Effector memory CD8-positive, alpha-beta T cell (primary cell): Measurements from ENCODE around the gene SELENOH.
"Not testable (repeated sequence)": the region's sequence is repeated elsewhere in the genome, so short reads cannot be mapped to it uniquely, and the experiment has no call there.

Source experiments
- ATAC-seq: fragments of 150-1000 bp; cut with Tn5 transposase; replicated peaks from 2 replicates; pipeline ENCODE4 v1.10.0; 2021; ENCODE audit warnings: mild to moderate bottlenecking, moderate library complexity
- DNase-seq, 3 experiments: peaks; one replicate each; pipeline ENCODE4 v3.0.0; 2021
- H3K27ac Mint-ChIP-seq, 2 donors: one replicate each; pipeline ENCODE4 v1.8.0; 2022; ENCODE audit warnings: mild to moderate bottlenecking in 2 of 2, mixed read lengths in 2 of 2, moderate library complexity in 2 of 2
- H3K27me3 Mint-ChIP-seq, 2 donors: one replicate each; pipeline ENCODE4 v1.8.0; 2022; ENCODE audit warnings: mixed read lengths in 2 of 2
- H3K36me3 Mint-ChIP-seq: one replicate; pipeline ENCODE4 v1.8.0; 2022; ENCODE audit warnings: mild to moderate bottlenecking, moderate library complexity, mixed read lengths; ENCODE audit not compliant: insufficient read depth
- H3K4me1 Mint-ChIP-seq, 2 donors: one replicate each; pipeline ENCODE4 v1.8.0; 2022; ENCODE audit warnings: low read depth in 2 of 2, mixed read lengths in 2 of 2
- H3K4me3 Mint-ChIP-seq, 2 donors: one replicate each; pipeline ENCODE4 v1.8.0; 2022; ENCODE audit warnings: mild to moderate bottlenecking in 2 of 2, mixed read lengths in 2 of 2, moderate library complexity in 2 of 2
- H3K9me3 Mint-ChIP-seq, 2 donors: one replicate each; pipeline ENCODE4 v1.8.0; 2022; ENCODE audit warnings: mixed read lengths in 2 of 2
- total RNA-seq, 9 experiments: gene quantifications; one replicate each; lab custom pipeline; 2026; lab: John Stamatoyannopoulos, UW

The SELENOH gene
- total RNA-seq = 5.4 to 16.5 (median 10.2) reads per million in 9 experiments

GRCh38 chr11:57741132-57742086 lies at the start of gene SELENOH:
TSS of gene SELENOH (plus strand) at chr11:57741491. CDS start at chr11:57741596, 105 bp downstream.
- ATAC-seq = peak; percentile 83
- Mint-ChIP-seq H3K4me1 (peaks cover 20 to 26% of the 10 kb centered on the region in 2 donors), H3K9me3 (no peaks in the 10 kb centered on the region), H3K36me3 (peaks cover 77% of the 10 kb centered on the region), H3K27me3 (no peaks in the 10 kb centered on the region), H3K27ac (peak within 1 kb of the TSS; percentile 99), H3K4me3 (peak within 1 kb of the TSS; percentile 95 to 97)
- peak; percentile 90 to 94 (median 90) for DNase-seq

GRCh38 chr11:57698843-57699365 lies 42.4 kb upstream of the SELENOH start:
- DNase-seq (no peak), ATAC-seq (no peak)
- Mint-ChIP-seq H3K27ac (peak overlapping the region in 1 of 2 donors; percentile 18), H3K27me3 (no peaks in the 10 kb centered on the region), H3K4me1 (no peaks in the 10 kb centered on the region), H3K9me3 (no peaks in the 10 kb centered on the region), H3K4me3 (no peak overlapping the region), H3K36me3 (peaks cover 94% of the 10 kb centered on the region)

- H3K27me3 Mint-ChIP-seq = no peaks in the 10 kb centered on the region
- ATAC-seq (no peak), DNase-seq (no peak)
- no peaks in the 10 kb centered on the region for H3K4me1 Mint-ChIP-seq
- peaks cover 89% of the 10 kb centered on the region for H3K36me3 Mint-ChIP-seq
- H3K9me3 Mint-ChIP-seq = no peaks in the 10 kb centered on the region
- no peak overlapping the region for H3K4me3 Mint-ChIP-seq
- peak overlapping the region in 1 of 2 donors; percentile 21 for H3K27ac Mint-ChIP-seq
Measured at GRCh38 chr11:57699813-57700212, 41.5 kb upstream of the SELENOH start.

- Mint-ChIP-seq H3K27ac (peak overlapping the region in 1 of 2 donors; percentile 21), H3K4me3 (no peak overlapping the region), H3K36me3 (peaks cover 86% of the 10 kb centered on the region), H3K4me1 (no peaks in the 10 kb centered on the region), H3K9me3 (no peaks in the 10 kb centered on the region), H3K27me3 (no peaks in the 10 kb centered on the region)
- ATAC-seq (no peak), DNase-seq (no peak)
Measured at GRCh38 chr11:57700425-57700824, 40.9 kb upstream of the SELENOH start.

- H3K4me1 Mint-ChIP-seq = peaks cover 0 to 3% of the 10 kb centered on the region in 2 donors
- H3K9me3 Mint-ChIP-seq = no peaks in the 10 kb centered on the region
- peaks cover 60% of the 10 kb centered on the region for H3K36me3 Mint-ChIP-seq
- no peak for DNase-seq
- H3K27me3 Mint-ChIP-seq = no peaks in the 10 kb centered on the region
- H3K4me3 Mint-ChIP-seq = no peak overlapping the region
- ATAC-seq = no peak
- H3K27ac Mint-ChIP-seq = no peak overlapping the region
Measured at GRCh38 chr11:57703341-57703740, 38.0 kb upstream of the SELENOH start.

- H3K4me1 Mint-ChIP-seq = peaks cover 0 to 8% of the 10 kb centered on the region in 2 donors
- ATAC-seq (no peak), DNase-seq (no peak)
- no peak overlapping the region for H3K4me3 Mint-ChIP-seq
- no peaks in the 10 kb centered on the region for H3K27me3 Mint-ChIP-seq
- peaks cover 44% of the 10 kb centered on the region for H3K36me3 Mint-ChIP-seq
- peak overlapping the region; percentile 51 to 74 for H3K27ac Mint-ChIP-seq
- H3K9me3 Mint-ChIP-seq = no peaks in the 10 kb centered on the region
Measured at GRCh38 chr11:57704932-57705331, 36.4 kb upstream of the SELENOH start.

GRCh38 chr11:57705432-57705831 lies 35.9 kb upstream of the SELENOH start:
- not testable (repeated sequence) for ATAC-seq, H3K9me3 Mint-ChIP-seq, H3K27me3 Mint-ChIP-seq, DNase-seq, H3K4me3 Mint-ChIP-seq
- Mint-ChIP-seq H3K36me3 (peaks cover 40% of the 10 kb centered on the region), H3K4me1 (peaks cover 0 to 11% of the 10 kb centered on the region in 2 donors), H3K27ac (peak overlapping the region; percentile 51 to 74)

GRCh38 chr11:57709802-57710367 lies 31.4 kb upstream of the SELENOH start:
- H3K9me3 Mint-ChIP-seq = no peaks in the 10 kb centered on the region
- H3K4me1 Mint-ChIP-seq = peaks cover 22 to 34% of the 10 kb centered on the region in 2 donors
- no peaks in the 10 kb centered on the region for H3K27me3 Mint-ChIP-seq
- H3K4me3 Mint-ChIP-seq = no peak overlapping the region
- peaks cover 25% of the 10 kb centered on the region for H3K36me3 Mint-ChIP-seq
- no peak for DNase-seq
- no peak overlapping the region for H3K27ac Mint-ChIP-seq
- ATAC-seq = no peak

- ATAC-seq (peak; percentile 55), DNase-seq (peak in 2 of 3 experiments; percentile 71)
- Mint-ChIP-seq H3K4me1 (peaks cover 22 to 34% of the 10 kb centered on the region in 2 donors), H3K9me3 (no peaks in the 10 kb centered on the region), H3K4me3 (peak within 1 kb of the TSS; percentile 89 to 91), H3K27ac (peak within 1 kb of the TSS; percentile 86 to 97), H3K36me3 (peaks cover 20% of the 10 kb centered on the region), H3K27me3 (no peaks in the 10 kb centered on the region)
Measured at GRCh38 chr11:57711414-57712255, 29.7 kb upstream of the SELENOH start, which contains the start of gene MED19. TSS of gene MED19 (minus strand) at chr11:57712215. CDS start at chr11:57712179, 36 bp downstream.

- Mint-ChIP-seq H3K36me3 (peaks cover 23% of the 10 kb centered on the region), H3K4me3 (peak within 1 kb of the TSS; percentile 89 to 91), H3K27ac (peak within 1 kb of the TSS; percentile 86 to 97), H3K4me1 (peaks cover 22 to 34% of the 10 kb centered on the region in 2 donors), H3K9me3 (no peaks in the 10 kb centered on the region), H3K27me3 (no peaks in the 10 kb centered on the region)
- ATAC-seq = peak; percentile 89
- peak; percentile 85 to 87 (median 86) for DNase-seq
Measured at GRCh38 chr11:57712256-57713150, 28.8 kb upstream of the SELENOH start, which contains the start of gene TMX2. TSS of gene TMX2 (plus strand) at chr11:57712593. CDS start at chr11:57712619, 26 bp downstream.

- Mint-ChIP-seq H3K4me1 (peaks cover 22 to 27% of the 10 kb centered on the region in 2 donors), H3K4me3 (peak overlapping the region; percentile 89 to 91), H3K27me3 (no peaks in the 10 kb centered on the region), H3K36me3 (peaks cover 31% of the 10 kb centered on the region), H3K9me3 (no peaks in the 10 kb centered on the region), H3K27ac (peak overlapping the region; percentile 86 to 97)
- ATAC-seq (no peak), DNase-seq (no peak)
Measured at GRCh38 chr11:57713835-57714234, 27.5 kb upstream of the SELENOH start.

- Mint-ChIP-seq H3K36me3 (peaks cover 41% of the 10 kb centered on the region), H3K4me1 (peaks cover 16 to 20% of the 10 kb centered on the region in 2 donors)
- not testable (repeated sequence) for H3K27ac Mint-ChIP-seq, H3K4me3 Mint-ChIP-seq, H3K9me3 Mint-ChIP-seq, ATAC-seq, H3K27me3 Mint-ChIP-seq, DNase-seq
Measured at GRCh38 chr11:57716726-57717125, 24.6 kb upstream of the SELENOH start.
